Activated CD4-positive, alpha-beta T cell treated with anti-CD3 and anti-CD28 coated beads for 36 hours (primary cell): ENCODE results near the gene ACO1. TPM values are rescaled to one million over a fixed set of nuclear protein-coding genes. Genes with fewer than 3 reads are reported as not detected.

Experiments
- ATAC-seq: fragments of 200-7000 bp; cut with Tn5 transposase; one replicate; pipeline ENCODE4 v1.10.0; 2021; ENCODE audit warnings: mild to moderate bottlenecking, moderate library complexity
- CTCF ChIA-PET: fragments of 350-600 bp; sonication (Branson Sonifier 250); formaldehyde crosslinking; loops from one replicate; lab custom pipeline; 2021; ENCODE audit warnings: antibody characterized with exemption; lab: Charles Lee
- POLR2A ChIA-PET: fragments of 350-600 bp; sonication (Branson Sonifier 250); formaldehyde crosslinking; loops from one replicate; lab custom pipeline; 2021; ENCODE audit warnings: antibody characterized with exemption, inconsistent platforms; lab: Charles Lee
- DNase-seq: peaks from one replicate; pipeline ENCODE4 v3.0.0-alpha.2; 2020
- H3K27ac Mint-ChIP-seq: one replicate; pipeline ENCODE4 v1.8.0; 2021; ENCODE audit warnings: mixed read lengths
- H3K27me3 Mint-ChIP-seq: one replicate; pipeline ENCODE4 v1.8.0; 2021; ENCODE audit warnings: mixed read lengths
- H3K36me3 Mint-ChIP-seq: one replicate; pipeline ENCODE4 v1.8.0; 2021; ENCODE audit warnings: low read depth, mixed read lengths
- H3K4me1 Mint-ChIP-seq: one replicate; pipeline ENCODE4 v1.8.0; 2021; ENCODE audit warnings: mixed read lengths
- H3K4me3 Mint-ChIP-seq: one replicate; pipeline ENCODE4 v1.8.0; 2021; ENCODE audit warnings: mild to moderate bottlenecking, moderate library complexity, mixed read lengths
- H3K9me3 Mint-ChIP-seq: one replicate; pipeline ENCODE4 v1.8.0; 2021; ENCODE audit warnings: low read depth, mixed read lengths
- intact Hi-C, 2 experiments: fragments of 100-400 bp; cut with DNase I in 1 of 2; cut with micrococcal nuclease in 1 of 2; formaldehyde crosslinking; loops; one replicate each; pipeline versions ENCODE4 v1.14.2 to v1.15.1; 2022 to 2024; cut with DNase I, micrococcal nuclease
- total RNA-seq, 2 experiments: library from RNA; stranded (reverse); gene quantifications; one replicate each; pipeline ENCODE4 v1.2.3, GENCODE V29; 2021

ACO1 gene
- total RNA-seq, 2 experiments from 2014 or later = 15.5 TPM

DNA sequence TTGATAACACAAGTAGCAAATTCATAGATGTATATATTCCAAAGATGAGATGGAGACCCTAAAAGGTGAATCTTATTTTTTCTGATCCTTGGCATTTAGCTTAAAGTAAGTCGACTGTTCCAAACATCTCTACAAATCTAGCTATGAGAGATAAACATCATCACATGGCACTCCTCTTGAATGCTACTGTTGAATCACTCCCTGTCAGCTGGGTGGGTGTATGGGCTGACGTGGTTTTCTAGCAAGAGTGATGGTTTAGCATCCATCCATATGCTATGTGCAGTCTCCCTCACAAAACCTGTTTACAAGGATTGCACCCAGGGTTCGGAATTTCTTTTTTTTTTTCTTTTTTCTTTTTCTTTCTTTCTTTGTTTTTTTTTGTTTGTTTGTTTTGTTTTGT lies 13.8 kb downstream of the ACO1 start:
- DNase-seq = no peak
- ChIA-PET POLR2A (interaction anchor here (0.7 kb wide), 1 partner anchor 533 kb away, joined by 5 read pairs; no protein-coding TSS in a partner anchor), CTCF (interaction anchor here (0.6 to 3.0 kb wide), 3 partner anchors 19 to 195 kb away, joined by 3 to 12 read pairs (median 3); no protein-coding TSS in a partner anchor)
- Mint-ChIP-seq H3K27ac (no peak overlapping the region), H3K4me1 (no peaks in the 10 kb centered on the region), H3K27me3 (no peaks in the 10 kb centered on the region), H3K36me3 (no peaks in the 10 kb centered on the region), H3K4me3 (no peak overlapping the region), H3K9me3 (no peaks in the 10 kb centered on the region)
- intact Hi-C loops = no loop called here
- no peak for ATAC-seq

DNA sequence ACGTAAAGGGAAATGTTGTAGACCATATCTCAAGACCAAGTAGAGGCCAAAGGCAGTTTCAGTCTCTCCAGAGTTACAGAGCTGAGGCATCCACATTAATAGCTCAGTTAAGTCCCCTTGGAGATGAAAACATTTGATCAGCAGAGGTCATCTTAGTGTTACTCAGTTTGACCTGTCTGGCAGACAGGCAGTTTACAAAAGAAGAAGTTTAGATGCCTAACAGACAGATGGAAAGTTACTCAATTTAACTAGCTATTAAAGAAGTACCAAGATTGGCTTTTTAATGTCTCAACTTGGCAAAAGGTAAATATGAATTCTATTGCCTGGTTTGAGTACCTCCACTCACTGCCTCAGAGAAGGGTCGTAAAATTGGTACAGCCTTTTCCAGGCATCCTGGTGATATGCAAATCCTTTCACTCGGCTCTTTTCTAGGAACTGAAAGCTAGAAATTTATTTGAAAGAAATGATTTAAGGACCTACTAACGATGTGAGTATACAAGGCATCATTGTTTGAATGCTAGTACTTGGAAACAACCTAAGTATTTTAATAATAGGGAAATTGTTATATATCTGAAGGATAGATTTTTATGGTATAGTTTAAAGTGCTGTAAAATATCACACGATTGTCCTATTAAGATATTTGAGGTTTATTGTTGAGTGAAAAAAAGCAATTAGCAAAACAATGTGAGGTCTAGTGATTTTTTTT lies 14.8 kb downstream of the ACO1 start:
- POLR2A ChIA-PET = interaction anchor here (0.6 to 0.7 kb wide), 2 partner anchors 11 to 532 kb away, joined by 3 to 5 read pairs; no protein-coding TSS in a partner anchor
- intact Hi-C loops = no loop called here
- no peaks in the 10 kb centered on the region for H3K4me1 Mint-ChIP-seq
- no peaks in the 10 kb centered on the region for H3K27me3 Mint-ChIP-seq
- H3K9me3 Mint-ChIP-seq = no peaks in the 10 kb centered on the region
- H3K4me3 Mint-ChIP-seq = no peak overlapping the region
- H3K36me3 Mint-ChIP-seq = peaks cover 3% of the 10 kb centered on the region
- no peak for DNase-seq
- no peak overlapping the region for H3K27ac Mint-ChIP-seq
- CTCF ChIA-PET = interaction anchor here (3.0 kb wide), 1 partner anchor 20 kb away, joined by 12 read pairs; no protein-coding TSS in a partner anchor
- ATAC-seq = no peak

DNA sequence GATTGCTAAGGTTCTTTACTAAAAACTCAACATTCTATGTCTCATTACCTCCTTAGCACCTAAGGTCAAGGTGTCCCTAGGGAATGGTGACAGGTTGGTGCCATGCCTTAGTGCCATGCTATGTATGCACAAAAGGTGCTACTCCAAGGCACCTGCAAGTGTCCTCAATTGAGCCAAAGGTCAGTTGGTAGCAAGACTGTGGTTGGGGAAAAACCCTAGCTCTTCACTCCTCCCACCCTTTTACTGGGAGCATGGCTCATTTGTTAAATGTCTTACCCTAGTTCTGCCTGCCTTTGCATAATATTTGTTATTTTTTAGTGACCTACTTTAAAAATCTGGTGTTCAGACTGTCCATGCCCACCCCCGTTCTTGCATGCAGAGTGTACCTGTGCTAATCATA lies 17.0 kb downstream of the ACO1 start:
- ChIA-PET CTCF (interaction anchor here (0.7 to 2.6 kb wide), 2 partner anchors 23 to 217 kb away, joined by 3 to 10 read pairs; no protein-coding TSS in a partner anchor), POLR2A (interaction anchor here (0.7 kb wide), 1 partner anchor 571 kb away, joined by 5 read pairs; no protein-coding TSS in a partner anchor)
- no peaks in the 10 kb centered on the region for H3K4me1 Mint-ChIP-seq
- ATAC-seq (no peak), DNase-seq (no peak)
- H3K9me3 Mint-ChIP-seq = peaks cover 2% of the 10 kb centered on the region
- no peak overlapping the region for H3K4me3 Mint-ChIP-seq
- no peaks in the 10 kb centered on the region for H3K27me3 Mint-ChIP-seq
- intact Hi-C loops = no loop called here
- no peak overlapping the region for H3K27ac Mint-ChIP-seq
- peaks cover 11% of the 10 kb centered on the region for H3K36me3 Mint-ChIP-seq

DNA sequence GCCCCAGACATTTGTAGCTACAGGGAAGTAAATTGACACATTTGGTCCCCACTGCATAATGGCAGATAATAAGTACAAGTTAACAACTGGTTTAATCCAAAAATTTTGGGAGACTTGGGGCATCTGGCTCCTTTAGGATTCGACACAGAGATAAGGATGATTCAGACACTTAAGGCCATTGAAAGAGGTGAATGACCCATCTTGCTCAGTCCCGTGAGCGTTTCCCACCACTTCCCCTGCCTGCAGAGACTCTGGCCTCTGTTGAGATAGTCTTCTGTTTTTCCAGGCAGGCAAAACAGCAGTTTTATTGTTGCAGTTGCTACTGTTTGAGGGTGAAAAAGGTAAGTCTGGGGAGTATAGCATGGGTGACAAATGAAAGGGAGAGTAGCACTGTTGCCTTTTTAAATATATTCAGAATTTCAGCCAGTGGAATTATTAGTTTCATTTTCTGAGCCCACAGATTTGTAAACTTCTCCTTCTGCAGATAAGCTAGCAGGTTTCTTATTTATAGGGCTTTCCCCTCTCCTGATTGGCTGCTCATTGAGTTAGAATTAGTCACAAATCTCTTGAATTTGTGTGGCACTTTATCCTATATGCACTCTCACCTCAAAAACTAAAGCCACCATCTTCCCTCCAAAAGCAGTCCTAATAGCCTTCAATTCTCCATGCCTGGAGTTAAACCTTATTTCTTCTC lies 19.3 kb downstream of the ACO1 start:
- CTCF ChIA-PET = interaction anchor here (1.2 to 1.3 kb wide), 2 partner anchors 25 to 176 kb away, joined by 3 to 4 read pairs; no protein-coding TSS in a partner anchor
- H3K36me3 Mint-ChIP-seq = peaks cover 25% of the 10 kb centered on the region
- no peaks in the 10 kb centered on the region for H3K27me3 Mint-ChIP-seq
- H3K9me3 Mint-ChIP-seq = peaks cover 2% of the 10 kb centered on the region
- intact Hi-C loops = no loop called here
- no peak overlapping the region for H3K27ac Mint-ChIP-seq
- no peak overlapping the region for H3K4me3 Mint-ChIP-seq
- H3K4me1 Mint-ChIP-seq = no peaks in the 10 kb centered on the region
- POLR2A ChIA-PET = interaction anchor here (0.8 kb wide), 1 partner anchor 20 kb away, joined by 3 read pairs; no protein-coding TSS in a partner anchor
- ATAC-seq (no peak), DNase-seq (no peak)

DNA sequence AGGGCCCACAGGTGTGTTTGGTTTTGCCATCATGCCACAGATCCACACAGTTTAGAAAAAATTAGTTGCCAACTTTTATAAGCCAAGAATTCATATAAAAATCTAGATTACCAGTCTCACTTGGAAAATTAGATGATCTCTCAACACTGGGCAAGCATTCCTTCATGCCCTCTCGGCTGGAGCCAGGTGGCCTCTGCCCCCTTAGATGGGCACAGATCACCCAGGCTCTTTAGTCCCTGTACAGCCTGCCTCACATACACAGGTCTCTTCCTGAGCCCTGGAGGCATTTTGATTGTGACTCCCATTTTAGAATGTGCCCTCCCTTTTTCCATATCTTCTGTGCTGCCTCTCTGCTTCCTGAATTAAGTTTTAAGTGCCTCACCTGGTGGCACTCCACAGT lies 20.0 kb downstream of the ACO1 start:
- Mint-ChIP-seq H3K9me3 (peaks cover 2% of the 10 kb centered on the region), H3K4me1 (no peaks in the 10 kb centered on the region), H3K4me3 (no peak overlapping the region), H3K27ac (no peak overlapping the region), H3K36me3 (peaks cover 30% of the 10 kb centered on the region), H3K27me3 (no peaks in the 10 kb centered on the region)
- ChIA-PET POLR2A (no interaction called here), CTCF (interaction anchor here (1.2 to 1.3 kb wide), 2 partner anchors 25 to 175 kb away, joined by 3 to 4 read pairs; no protein-coding TSS in a partner anchor)
- intact Hi-C loops = no loop called here
- DNase-seq (no peak), ATAC-seq (no peak)

DNA sequence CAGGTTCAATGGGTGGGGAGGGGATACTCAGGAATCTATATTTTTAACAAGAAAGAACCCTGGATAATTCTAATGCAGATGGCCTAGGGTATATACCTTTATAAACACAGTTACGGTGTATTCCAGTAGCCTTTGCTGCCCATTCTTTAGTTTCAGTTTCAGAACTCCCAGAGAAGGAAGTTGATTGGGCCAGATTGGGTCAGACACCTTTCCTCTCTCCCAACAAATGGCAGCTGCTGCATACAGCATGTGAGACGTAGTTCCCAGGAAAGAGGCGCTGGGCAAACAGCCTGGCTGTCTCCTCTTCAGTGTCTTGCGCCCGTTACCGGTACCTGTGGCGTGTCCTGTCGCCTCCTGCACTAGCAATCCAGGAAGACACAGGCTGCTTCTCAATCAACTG lies 20.4 kb downstream of the ACO1 start:
- DNase-seq (no peak), ATAC-seq (no peak)
- Mint-ChIP-seq H3K4me3 (no peak overlapping the region), H3K27me3 (no peaks in the 10 kb centered on the region), H3K9me3 (peaks cover 2% of the 10 kb centered on the region), H3K27ac (no peak overlapping the region), H3K4me1 (no peaks in the 10 kb centered on the region), H3K36me3 (peaks cover 30% of the 10 kb centered on the region)
- ChIA-PET CTCF (no interaction called here), POLR2A (no interaction called here)
- intact Hi-C loops = no loop called here

DNA sequence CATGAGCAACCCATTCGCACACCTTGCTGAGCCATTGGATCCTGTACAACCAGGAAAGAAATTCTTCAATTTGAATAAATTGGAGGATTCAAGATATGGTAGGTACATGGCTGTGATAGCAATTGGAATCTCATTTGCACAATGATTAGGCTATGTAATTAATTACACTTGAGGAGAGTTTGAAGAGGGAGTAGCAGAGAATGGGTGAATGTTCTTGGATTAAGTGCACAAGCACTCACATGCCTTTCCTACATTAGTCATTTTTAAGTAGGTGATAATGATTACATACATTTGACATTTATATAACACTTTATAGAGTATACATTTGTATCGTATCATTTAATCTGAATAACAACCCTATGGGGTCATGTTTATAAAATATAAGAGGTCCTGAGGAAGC lies 21.1 kb downstream of the ACO1 start:
- Mint-ChIP-seq H3K36me3 (peaks cover 30% of the 10 kb centered on the region), H3K27me3 (no peaks in the 10 kb centered on the region), H3K27ac (no peak overlapping the region), H3K9me3 (peaks cover 2% of the 10 kb centered on the region), H3K4me1 (no peaks in the 10 kb centered on the region), H3K4me3 (no peak overlapping the region)
- ChIA-PET POLR2A (no interaction called here), CTCF (no interaction called here)
- no peak for ATAC-seq
- intact Hi-C loops = no loop called here
- DNase-seq = no peak

DNA sequence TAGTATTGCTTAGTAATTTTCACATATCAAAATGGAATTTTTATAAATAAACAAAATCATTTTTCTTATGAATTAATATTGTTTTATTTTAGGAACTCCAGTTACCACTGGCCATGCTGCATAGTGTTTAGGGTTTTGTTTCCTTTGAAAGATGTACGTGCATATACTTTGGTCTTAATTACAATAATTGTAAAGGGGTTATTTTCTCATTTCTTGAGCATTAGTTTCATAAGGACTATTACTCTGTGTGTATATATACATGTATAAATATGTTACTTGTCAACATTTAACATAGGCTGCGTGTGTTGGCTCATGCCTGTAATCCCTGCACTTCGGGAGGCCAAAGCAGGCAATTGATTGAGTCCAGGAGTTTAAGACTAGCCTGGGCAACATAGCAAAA lies 21.6 kb downstream of the ACO1 start:
- Mint-ChIP-seq H3K36me3 (peaks cover 30% of the 10 kb centered on the region), H3K4me3 (no peak overlapping the region)
- CTCF ChIA-PET = no interaction called here

DNA sequence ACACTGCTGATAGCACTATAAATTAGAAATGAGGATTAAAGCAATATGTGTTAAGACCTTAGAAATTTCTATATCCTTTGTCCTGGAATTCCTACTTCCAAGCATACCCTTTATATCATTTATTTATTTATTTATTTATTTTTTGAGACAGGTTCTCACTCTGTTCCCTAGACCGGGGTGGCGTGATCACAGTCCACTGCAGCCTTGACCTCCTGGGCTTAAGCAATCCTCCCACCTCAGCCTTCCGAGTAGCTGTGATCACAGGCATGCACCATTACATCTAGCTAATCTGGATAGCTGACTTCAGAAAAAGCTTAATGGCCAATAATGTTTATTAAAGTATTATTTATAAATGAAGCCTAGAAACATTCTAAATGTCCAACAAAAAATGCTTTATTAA lies 27.3 kb downstream of the ACO1 start:
- Mint-ChIP-seq H3K36me3 (peaks cover 25% of the 10 kb centered on the region), H3K4me3 (no peak overlapping the region), H3K4me1 (no peaks in the 10 kb centered on the region), H3K9me3 (no peaks in the 10 kb centered on the region), H3K27ac (no peak overlapping the region), H3K27me3 (no peaks in the 10 kb centered on the region)
- ChIA-PET CTCF (interaction anchor here (0.7 to 1.4 kb wide), 2 partner anchors 26 to 37 kb away, joined by 3 to 4 read pairs; no protein-coding TSS in a partner anchor), POLR2A (interaction anchor here (0.6 kb wide), 1 partner anchor 626 kb away, joined by 3 read pairs; no protein-coding TSS in a partner anchor)
- DNase-seq = no peak
- ATAC-seq = no peak
- intact Hi-C loops = no loop called here

More for the DNA sequence above, 21.6 kb downstream of the ACO1 start:
- Mint-ChIP-seq H3K4me1 (no peaks in the 10 kb centered on the region), H3K27me3 (no peaks in the 10 kb centered on the region), H3K9me3 (peaks cover 2% of the 10 kb centered on the region), H3K27ac (no peak overlapping the region)
- no peak for DNase-seq
- no peak for ATAC-seq
- POLR2A ChIA-PET = no interaction called here
- intact Hi-C loops = no loop called here

DNA sequence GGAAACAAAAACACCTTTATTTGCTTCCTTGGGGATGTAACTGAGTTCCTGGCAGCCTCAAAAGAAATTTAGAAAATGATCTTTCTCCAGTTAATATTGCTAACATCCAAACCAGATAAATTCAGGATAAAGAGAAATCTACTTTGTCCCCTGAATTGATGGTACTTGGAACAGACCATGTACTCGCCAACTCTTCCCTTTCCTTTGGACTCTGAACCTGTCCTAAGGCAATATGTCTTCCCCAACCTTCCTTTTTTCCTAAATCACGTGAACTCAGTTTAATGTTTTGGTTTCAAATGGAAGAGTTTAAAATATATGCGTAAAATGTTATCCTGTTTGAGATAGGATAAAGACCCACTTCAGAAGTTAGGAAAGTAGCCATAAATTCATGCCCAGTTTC lies 28.0 kb downstream of the ACO1 start:
- ATAC-seq (no peak), DNase-seq (no peak)
- intact Hi-C loops = no loop called here
- ChIA-PET POLR2A (no interaction called here), CTCF (interaction anchor here (0.7 to 1.4 kb wide), 2 partner anchors 27 to 38 kb away, joined by 3 to 4 read pairs; no protein-coding TSS in a partner anchor)
- Mint-ChIP-seq H3K4me1 (no peaks in the 10 kb centered on the region), H3K36me3 (peaks cover 20% of the 10 kb centered on the region), H3K27me3 (no peaks in the 10 kb centered on the region), H3K4me3 (no peak overlapping the region), H3K9me3 (no peaks in the 10 kb centered on the region), H3K27ac (no peak overlapping the region)

DNA sequence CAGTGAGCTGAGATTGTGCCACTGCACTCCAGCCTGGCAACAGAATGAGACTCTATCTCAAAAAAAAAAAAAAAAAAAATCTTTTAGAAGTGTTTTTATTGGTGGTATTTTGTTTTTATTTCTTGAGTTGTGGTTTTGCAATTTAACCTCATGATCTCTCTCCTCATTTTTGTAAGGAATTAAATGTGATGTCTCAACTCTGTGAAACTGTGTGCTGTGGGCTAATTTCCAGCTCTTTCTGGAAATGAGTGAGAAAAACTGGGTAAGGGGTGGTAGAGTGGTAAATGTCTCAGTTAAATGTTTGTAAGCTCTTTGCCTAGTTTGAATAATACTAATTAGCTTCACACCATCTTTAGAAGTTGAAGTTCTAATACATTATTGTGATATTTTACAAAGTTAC lies 29.0 kb downstream of the ACO1 start:
- H3K27me3 Mint-ChIP-seq = no peaks in the 10 kb centered on the region
- no peaks in the 10 kb centered on the region for H3K4me1 Mint-ChIP-seq
- H3K9me3 Mint-ChIP-seq = no peaks in the 10 kb centered on the region

More for the DNA sequence above, 29.0 kb downstream of the ACO1 start:
- intact Hi-C loops = no loop called here
- ATAC-seq (no peak), DNase-seq (no peak)
- Mint-ChIP-seq H3K4me3 (no peak overlapping the region), H3K27ac (no peak overlapping the region), H3K36me3 (peaks cover 20% of the 10 kb centered on the region)
- POLR2A ChIA-PET = no interaction called here
- CTCF ChIA-PET = interaction anchor here (1.8 kb wide), 1 partner anchor 166 kb away, joined by 5 read pairs; no protein-coding TSS in a partner anchor
